NCI-H2196 (cell line): ENCODE measurements around the gene LEMD3.

ENCODE experiments used
- DNase-seq: peaks from one replicate; lab custom pipeline; 2025; ENCODE audit not compliant: unreplicated experiment; lab: John Stamatoyannopoulos, UW

The LEMD3 gene

DNA sequence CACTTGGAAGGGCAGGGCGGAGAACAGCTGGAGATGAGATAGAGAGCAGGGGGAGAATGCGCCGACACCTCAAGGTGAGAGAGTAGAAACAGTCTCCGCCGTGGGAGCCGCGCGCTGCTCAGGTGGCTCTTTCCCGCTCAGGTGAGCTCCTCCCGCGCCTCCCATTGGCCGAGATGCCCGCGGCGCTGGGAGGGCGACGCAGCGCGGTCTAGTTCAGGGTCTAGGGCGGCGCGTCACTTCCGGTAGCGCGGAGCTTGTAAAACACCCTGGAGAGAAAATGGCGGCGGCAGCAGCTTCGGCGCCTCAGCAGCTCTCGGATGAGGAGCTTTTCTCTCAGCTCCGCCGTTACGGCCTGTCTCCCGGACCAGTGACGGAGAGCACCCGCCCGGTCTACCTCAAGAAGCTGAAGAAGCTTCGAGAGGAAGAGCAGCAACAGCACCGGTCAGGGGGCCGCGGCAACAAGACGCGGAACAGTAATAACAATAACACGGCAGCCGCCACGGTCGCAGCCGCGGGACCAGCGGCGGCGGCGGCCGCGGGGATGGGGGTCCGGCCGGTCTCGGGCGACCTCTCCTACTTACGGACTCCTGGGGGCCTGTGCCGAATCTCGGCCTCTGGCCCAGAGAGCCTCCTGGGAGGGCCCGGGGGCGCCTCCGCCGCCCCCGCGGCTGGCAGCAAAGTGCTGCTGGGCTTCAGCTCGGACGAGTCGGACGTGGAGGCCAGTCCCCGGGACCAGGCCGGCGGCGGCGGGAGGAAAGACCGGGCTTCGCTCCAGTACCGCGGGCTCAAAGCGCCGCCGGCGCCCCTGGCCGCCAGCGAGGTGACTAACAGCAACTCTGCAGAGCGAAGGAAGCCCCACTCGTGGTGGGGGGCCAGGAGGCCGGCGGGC, at the start of gene LEMD3:
Gene LEMD3, plus strand, starts transcription at position 264 of the 889 bp plus-strand sequence. Its CDS starts 14 bp downstream, at position 278.
- DNase-seq, result peak; percentile 96

DNA sequence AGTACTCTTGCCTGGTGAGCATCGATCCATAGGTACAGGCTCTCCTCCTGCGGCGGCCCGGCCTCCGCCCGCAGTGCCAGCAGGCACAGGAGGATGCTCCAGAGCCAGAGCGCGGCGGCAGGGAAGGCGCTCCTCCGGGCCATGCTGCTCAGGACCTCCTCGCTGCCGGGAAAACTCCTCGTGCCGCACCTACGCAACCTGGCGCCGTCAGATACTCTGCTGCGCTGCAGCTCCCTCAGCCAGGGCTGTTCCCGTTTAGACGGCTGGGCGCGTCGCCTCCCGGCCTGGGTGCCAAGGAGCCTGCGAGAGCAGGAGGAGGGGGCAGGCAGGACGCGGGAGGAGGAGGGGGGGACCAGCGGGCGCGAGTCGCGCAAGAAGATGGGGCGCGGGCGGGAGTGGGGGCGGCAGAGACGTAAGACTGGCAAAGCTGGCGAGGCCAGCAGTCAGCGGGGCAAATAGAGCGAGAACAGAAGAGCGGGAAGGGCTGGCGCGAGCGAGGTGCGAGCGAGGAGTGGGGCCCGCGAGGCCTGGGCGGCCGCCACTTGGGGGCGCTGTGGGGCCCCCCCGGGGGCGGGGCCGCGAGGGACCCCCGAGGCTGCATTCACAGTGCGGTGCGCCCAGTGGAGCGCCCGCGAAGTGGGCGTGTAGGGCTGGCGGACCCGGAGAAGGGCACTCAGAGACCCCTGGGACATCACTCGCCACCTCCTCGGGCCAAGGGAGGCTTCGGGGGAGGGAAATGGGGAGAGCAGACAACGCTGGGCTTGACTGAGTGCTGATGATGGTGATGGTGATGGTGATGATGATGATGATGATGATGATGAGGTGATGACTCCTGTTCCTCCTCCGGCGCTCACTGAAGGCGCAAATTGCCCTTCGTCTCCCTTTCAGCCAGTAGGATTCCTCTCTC, 48.1 kb upstream of the LEMD3 start, which contains the start of gene WIF1:
Gene WIF1, minus strand, starts transcription at position 257 of the 907 bp plus-strand sequence. Its CDS starts 114 bp downstream, at position 143.
- DNase-seq, result no peak

DNA sequence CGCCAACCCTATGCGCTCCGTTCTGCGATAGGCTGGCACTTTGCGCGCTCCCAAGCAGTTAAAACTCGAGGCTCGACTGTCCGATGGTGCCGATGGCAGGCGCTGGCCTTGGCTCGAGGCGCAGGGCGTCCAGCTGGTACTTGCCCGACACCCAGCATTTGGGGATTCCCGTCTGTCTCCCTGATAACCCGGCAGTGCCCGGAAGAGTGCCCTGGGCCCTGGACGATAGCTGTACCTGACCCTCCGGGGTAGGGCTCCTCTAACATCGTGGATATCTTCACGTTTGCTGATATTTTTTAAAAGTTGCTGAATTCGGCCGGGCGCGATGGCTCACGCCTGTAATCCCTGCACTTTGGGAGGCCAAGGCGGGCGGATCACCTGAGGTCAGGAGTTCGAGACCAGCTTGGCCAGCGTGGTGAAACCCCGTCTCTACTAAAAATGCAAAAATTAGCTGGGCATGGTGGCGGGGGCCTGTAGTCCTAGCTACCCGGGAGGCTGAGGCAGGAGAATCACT, 47.4 kb upstream of the LEMD3 start:
- no peak for DNase-seq

DNA sequence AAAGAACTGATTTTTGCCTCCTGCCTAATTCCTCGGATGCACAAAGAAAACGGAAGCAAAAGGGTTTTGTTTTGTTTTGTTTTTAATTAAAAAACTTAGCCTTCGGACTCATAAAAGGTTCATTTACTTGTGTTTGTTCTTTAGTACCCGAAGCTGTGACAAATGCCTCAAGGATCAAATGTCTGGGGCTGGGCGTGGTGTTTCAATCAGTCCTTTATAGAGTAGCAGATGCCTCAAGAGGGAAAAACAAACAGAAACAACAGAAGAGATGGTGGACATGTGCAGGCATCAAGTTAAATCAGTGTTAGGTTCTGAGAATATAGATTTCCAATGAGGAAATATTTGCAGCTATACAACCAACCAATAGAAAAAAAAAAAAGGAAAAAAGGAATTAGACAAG, 46.7 kb upstream of the LEMD3 start:
- DNase-seq, result no peak

DNA sequence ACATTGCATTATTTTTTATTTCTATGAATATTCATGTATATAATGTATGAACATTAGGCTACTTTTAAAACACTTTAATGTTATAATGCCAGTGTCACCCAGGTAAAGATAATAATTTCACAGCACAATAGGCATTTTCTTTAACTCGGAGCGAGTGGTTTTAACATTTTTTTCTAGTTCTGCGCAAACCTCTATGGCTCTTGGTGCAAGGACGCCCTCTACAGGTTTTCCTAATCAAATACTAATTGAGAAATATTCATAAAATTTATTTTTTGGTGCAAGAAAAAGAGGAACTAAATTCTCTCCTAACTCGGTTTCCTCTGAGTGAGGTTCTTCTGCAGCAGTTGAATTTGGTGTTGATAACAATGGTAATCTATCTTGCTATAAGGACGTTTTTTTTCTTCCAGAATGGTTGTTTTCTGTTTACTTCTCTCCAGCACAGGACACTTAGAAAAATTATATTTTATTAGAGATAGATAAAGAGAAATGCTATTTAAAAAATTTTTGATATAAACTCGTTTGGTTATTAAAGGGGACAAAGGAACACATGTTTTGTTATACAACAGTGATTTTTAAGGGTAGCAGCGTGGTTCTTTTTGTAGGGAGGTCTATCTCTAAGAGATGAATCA, 45.8 kb upstream of the LEMD3 start:
- peak; percentile 54 for DNase-seq

DNA sequence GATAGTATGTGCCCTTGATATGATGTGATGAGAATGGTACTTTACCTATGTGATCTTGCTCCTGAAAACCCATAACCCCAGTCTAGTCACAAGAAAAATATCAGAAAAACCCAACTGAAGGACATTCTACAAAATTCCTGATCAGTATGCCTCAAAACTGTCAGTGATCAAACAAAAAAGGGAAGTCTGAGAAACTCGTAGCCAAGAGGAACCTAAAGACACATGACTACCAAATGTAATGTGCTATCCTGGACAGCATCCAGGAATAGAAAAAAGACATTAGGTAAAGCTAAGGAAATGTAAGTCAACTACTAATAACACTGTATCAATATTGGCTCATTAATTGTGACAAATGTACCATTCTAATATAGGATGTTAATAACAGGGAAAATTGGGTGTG, 44.1 kb upstream of the LEMD3 start:
- DNase-seq, result no peak

DNA sequence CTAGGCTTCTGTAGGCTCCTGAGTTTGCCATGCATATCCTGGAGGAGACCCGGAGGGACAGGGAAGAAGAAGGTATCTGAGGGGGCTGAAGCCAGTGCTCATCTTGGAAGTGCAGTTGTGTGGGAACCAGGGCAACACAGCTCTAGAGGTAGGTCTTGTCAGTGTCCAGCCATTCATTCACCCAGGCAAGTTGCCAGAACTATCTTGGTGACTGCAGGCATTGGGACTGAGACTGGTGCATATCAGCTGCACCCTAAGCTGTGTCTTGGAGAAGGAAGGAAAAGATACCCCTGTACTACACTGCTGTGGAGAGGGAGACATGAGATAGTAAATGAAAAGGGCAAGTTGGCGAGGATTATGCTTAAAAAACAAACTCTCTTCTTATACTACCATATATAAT, 43.4 kb upstream of the LEMD3 start:
- DNase-seq, result no peak

DNA sequence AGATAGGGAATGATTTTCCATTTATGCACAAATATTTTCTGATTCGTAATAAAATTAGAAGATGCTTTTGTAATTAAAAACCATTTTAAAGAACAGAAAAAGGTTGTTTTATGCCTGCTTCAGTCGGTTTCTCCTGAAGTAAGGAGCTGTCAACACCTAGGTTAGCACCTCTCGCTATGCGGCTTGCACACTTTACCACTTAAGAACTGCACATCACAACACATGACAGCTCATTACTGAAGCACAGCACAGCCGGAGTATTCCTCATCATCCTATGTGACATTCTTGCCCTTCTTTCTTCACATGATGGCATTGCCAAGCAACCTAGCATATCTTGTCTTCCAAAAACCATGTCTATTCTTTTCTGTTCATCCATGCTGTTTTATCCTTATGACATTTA, 42.9 kb upstream of the LEMD3 start:
- DNase-seq, result no peak

DNA sequence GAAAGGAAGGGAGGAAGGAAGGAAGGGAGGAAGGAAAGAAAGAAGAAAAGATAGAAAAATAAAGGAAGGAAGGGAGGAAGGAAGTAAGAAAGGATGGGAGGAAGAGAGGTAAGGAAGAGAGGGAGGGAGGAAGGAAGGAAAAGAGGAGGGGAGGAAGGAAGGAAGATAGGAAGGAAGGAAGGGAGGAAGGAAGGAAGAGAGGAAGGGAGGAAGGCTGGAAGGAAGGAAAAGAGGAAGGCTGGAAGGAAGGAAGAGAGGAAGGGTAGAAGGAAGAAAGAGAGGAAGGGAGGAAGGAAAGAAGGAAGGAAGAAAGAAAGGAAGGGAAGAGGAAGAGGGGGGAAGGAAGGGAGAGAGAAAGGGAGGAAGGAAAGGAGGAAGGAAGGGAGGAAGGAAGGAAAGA, 35.5 kb upstream of the LEMD3 start:
- DNase-seq, result no peak

DNA sequence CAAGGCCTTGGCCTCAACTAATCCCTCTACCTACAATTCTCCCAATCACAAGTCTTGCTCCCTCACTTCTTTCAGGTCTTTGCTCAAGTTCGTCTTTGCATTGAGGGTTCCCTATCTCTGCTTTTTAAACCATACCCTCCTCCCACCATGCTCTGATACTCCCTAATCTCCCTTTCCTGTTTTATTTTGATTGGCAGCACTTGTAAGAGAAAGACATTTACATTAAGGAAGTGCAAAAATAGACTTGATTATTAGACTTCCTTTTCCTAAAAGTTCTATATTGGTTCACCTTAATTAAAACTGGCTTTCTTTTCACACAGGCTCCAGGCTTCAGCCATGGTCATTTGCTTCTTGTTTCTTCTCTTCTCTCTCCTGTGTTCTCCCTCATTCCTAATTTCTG, 30.0 kb upstream of the LEMD3 start:
- no peak for DNase-seq

DNA sequence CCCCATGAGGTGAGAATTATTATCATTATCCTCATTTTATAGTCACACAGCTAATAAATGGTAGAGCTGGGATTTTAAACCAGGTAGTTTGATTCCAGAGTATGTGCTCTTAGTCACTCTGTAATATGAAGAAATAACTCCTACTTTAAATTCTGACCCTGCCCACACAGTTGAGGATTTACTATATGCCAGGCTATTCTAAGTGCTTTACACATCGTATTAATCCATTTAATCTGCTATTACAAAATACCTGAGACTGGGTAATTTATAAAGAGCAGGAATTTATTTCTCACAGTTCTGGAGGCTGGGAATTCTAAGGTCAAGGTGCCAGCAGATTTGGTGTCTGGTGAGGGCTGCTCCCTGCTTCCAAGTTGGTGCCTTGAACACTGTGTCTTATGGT, 28.6 kb upstream of the LEMD3 start:
- no peak for DNase-seq

DNA sequence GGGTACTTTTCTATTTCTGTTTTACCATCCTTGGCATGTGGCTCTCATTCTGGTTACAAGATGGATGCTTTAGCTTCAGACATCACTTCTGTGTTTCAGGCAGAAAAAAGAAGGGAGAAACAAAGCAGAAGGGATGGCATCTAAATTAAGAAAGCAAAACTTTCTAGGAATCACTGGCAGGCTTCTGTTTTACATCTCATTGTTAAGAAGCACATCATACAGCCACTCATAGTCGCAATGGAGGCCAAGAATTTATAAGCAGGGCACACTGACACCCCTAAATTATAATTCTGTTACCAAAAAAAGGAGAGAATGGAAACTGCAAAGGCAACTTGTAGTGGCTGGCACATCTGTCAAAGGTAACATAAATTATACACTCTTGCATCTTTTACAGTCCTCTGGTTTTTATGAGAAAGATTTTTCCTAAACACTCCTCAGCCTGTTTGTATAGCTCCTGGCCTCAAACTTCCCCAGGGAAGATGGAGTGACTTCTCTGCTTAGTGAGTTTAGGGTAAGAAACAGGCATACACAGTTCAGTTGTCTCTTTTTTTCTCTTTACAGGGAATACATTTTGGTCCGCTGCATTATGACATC, 22.0 kb upstream of the LEMD3 start:
- no peak for DNase-seq

DNA sequence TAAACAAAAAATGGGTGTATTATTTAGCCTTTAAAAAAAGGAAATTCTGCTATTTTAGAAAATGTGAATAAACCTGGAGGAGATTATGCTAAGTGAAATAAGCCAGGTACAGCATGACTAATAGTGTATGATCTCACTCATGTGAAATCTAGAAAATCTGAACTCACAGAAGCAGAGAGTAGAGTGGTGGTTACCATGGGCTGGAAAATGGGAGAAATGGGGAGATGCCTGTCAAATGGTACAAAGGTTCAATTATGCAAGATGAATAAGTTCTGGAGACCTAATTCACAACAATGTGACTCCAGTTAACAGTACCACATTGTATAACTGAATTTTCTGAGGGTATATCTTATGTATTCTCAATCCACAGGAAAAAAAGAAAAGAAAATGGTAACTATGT, 17.4 kb upstream of the LEMD3 start:
- no peak for DNase-seq

DNA sequence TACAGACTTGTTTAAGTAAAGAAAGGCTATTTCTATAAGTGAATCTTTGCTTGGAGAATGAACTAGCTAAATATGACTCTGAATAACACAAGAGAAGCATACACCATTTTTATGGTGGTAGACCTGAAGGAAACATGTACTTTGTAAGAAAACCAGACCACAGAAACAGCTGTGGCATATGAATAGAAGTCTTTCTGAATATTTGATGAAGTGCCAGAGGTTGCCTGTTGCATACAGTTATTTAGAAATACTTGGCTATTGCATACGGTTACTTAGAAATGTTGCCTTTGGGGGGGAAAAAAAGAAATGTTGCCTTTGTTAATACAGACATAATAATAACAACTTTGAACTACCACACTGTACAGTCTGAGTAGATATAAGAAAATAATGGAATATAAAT, 16.8 kb upstream of the LEMD3 start:
- DNase-seq, result no peak

DNA sequence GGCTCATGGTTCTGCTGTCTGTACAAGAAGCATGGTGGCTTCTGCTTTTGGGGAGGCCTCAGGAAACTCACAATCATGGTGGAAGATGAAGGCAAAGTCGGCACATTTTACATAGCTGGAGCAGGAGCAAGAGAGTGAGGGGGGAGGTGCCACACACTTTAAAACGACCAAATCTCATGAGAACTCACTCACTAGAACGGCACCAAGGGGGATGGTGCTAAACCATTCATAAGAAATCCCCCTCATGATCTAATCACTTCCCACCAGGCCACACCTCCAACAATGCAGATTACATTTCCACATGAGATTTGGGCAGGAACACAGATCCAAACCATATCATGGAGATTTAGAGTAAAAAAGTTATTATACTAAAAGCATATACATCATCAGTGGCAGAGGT, 13.6 kb upstream of the LEMD3 start:
- no peak for DNase-seq

DNA sequence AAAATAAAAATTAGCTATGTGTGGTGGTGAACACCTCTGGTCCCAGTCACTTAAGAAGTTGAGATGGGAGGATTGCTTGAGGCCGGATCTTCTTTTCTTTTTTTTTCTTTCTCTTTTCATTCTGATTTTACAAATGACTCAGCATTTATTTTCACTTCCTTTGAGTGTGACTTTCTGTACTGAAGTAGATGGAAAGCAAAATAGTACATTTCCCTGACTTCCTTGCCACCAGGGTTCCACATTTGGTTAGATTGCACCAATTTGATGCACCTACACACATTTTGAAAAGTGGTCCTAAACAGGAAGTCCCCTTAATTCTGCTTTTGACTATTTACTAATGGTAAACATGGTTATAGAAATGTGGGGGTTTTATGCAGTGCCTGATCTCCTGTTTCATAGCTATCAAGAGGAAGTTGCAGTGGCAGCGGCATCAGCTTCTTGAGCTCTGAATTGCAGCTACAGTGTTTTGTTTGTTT, 13.0 kb upstream of the LEMD3 start:
- no peak for DNase-seq

DNA sequence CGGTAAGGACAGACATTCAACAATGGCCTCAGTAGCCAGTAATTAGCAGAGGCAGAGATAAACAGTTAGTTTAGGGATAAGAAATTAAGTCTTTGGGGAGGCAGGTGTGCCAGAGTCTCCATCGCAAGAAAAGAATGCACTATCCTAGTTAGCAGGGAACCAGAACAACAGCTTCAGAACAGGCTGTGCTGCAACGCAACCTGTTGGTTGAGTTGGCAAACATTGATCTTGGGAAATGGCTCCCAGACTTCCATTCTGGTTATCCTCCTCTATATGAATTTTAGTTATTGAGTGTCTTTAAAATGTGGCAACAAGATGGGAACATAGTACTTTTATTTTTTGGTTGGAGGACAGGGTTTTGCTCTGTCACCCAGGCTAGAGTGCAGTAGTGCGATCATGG, 12.3 kb upstream of the LEMD3 start:
- DNase-seq, result no peak

DNA sequence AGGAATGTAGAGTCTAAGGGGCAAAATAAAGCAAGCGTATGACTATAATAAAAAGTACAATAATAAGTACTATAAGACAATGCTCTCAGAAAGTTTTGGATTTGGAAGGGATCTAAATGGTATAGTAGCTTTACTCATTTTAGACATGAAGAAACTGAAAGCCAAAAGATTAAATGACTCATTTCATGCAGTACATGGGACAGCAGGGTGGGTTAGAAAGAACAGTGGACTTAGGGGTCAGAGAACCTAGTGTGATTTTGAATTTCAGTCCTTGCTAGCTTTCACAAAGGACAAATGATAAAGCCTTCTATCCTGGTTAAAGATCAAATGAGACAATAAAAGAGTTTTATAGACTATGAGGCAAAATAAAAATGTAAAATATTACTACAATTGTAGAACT, 6.8 kb upstream of the LEMD3 start:
- no peak for DNase-seq

DNA sequence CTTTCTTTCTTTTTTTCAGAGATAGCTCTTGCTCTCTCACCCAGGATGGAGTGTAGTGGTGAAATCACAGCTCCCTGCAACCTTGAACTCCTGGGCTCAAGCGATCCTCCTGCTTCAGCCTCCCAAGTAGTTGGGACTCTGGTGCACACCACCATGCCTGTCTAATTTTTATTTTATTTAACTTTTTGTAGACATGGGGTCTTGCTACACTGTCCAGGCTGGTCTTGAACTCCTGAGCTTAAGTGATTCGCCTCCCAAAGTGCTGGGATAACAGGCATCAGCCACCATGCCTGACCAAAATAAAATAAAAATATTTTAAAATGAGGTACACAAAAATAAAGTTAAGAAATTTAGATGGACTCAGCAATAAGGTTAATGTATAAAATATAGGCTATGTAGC, 5.1 kb upstream of the LEMD3 start:
- no peak for DNase-seq

DNA sequence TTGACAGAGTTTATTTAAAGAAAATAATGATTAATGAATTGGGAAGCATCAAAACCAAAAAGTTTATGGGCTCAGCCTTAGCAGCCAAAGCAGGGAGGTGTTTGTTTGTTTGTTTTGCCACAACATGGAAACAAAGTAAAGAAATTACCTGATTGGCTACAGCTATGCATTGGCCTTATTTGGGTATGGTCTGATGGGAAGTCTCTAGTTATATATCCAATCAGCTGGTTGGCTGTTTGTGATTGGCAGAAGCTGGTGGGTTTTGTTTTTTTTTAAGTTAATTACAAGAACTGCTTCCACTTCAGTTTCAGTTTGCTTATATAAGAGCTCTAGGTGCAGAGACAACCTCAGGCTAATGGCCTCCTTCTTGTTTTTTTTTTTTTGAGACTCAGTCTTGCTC, 4.6 kb upstream of the LEMD3 start:
- DNase-seq, result no peak
